HepG2 (cell line): ENCODE data around the gene MRE11. TPM values are rescaled to one million over a fixed set of nuclear protein-coding genes. Genes with fewer than 3 reads are reported as not detected.

Experiments used
- ATAC-seq: fragments of 200-7000 bp; cut with Tn5 transposase; 3 replicates; pipeline ENCODE4 v1.9.1; 2020; ENCODE audit warnings: mild to moderate bottlenecking, moderate library complexity
- BruUV-seq: library from RNA; stranded (reverse); fragments of 400-500 nt; replicated peaks from 2 replicates; lab custom pipeline; 2021; lab: Mats Ljungman, UMichigan
- CTCF ChIA-PET: fragments of 300-600 bp; formaldehyde crosslinking; extraction: SDS; loops from one replicate; lab custom pipeline; 2021; ENCODE audit warnings: low total read pairs, inconsistent platforms, low intra/inter-chr PET ratio; lab: Yijun Ruan, JAX
- POLR2A ChIA-PET: fragments of 350-600 bp; sonication (Branson Sonifier 250); formaldehyde crosslinking; loops from one replicate; lab custom pipeline; 2020; ENCODE audit warnings: antibody characterized with exemption, inconsistent platforms; lab: Yijun Ruan, JAX
- DNase-seq: peaks from one replicate; pipeline ENCODE4 v3.0.0-alpha.2; 2015; ENCODE audit warnings: low spot score
- FAIRE-seq: peaks from 3 replicates; lab custom pipeline; 2011; peaks lifted over from hg19 to GRCh38; lab: Jason Lieb, UNC
- H2AFZ ChIP-seq: one replicate; pipeline ENCODE4 v1.6.1; 2011; ENCODE audit warnings: low read length, inconsistent platforms
- H3K27ac ChIP-seq: fragments of 300-600 bp; 3 replicates; pipeline ENCODE4 v1.8.0; 2011; ENCODE audit warnings: mixed run types, mild to moderate bottlenecking, mixed read lengths, low read length, inconsistent platforms; ENCODE audit not compliant: insufficient read depth; ENCODE audit errors: extremely low read length
- H3K27me3 ChIP-seq, 2 experiments: fragments of 200-600 bp in 1 of 2; 2 replicates in 1 of 2; 3 replicates in 1 of 2; pipeline versions ENCODE4 v1.6.0 to v1.8.0; 2011; ENCODE audit warnings: low read length in 2 of 2, mild to moderate bottlenecking in 2 of 2, moderate library complexity in 2 of 2, inconsistent platforms in 1 of 2; ENCODE audit not compliant: insufficient read depth in 2 of 2, control insufficient read depth in 1 of 2
- H3K36me3 ChIP-seq, 2 experiments: fragments of 200-600 bp in 1 of 2; replicated peaks in 1 of 2; 2 replicates in 1 of 2; 3 replicates in 1 of 2; pipeline versions ENCODE4 v1.5.1 to v1.8.0; 2011; ENCODE audit warnings: low read length in 2 of 2, inconsistent platforms in 1 of 2; ENCODE audit not compliant: insufficient read depth in 2 of 2, control insufficient read depth in 1 of 2
- H3K4me1 ChIP-seq: 2 replicates; pipeline ENCODE4 v1.5.1; 2012; ENCODE audit warnings: low read length, inconsistent platforms; ENCODE audit not compliant: insufficient read depth
- H3K4me2 ChIP-seq: 2 replicates; pipeline ENCODE4 v1.6.0; 2011; ENCODE audit warnings: low read depth, low read length, inconsistent platforms
- H3K4me3 ChIP-seq, 3 experiments: fragments of 200-600 bp in 1 of 3; sonication (generic), shearing (Covaris generic) in 1 of 3; replicated peaks in 1 of 3; 2 replicates each; pipeline ENCODE4 v1.5.1; 2011 to 2016; ENCODE audit warnings: low read length in 3 of 3, inconsistent platforms in 2 of 3, low read depth in 2 of 3, mild to moderate bottlenecking in 2 of 3, control low read depth in 1 of 3, mixed read lengths in 1 of 3; ENCODE audit not compliant: insufficient read depth in 1 of 3
- H3K79me2 ChIP-seq: one replicate; pipeline ENCODE4 v1.6.1; 2011; ENCODE audit warnings: low read length, inconsistent platforms; ENCODE audit not compliant: insufficient read depth
- H3K9ac ChIP-seq: 2 replicates; pipeline ENCODE4 v1.6.0; 2011; ENCODE audit warnings: mild to moderate bottlenecking, low read depth, low read length, inconsistent platforms; ENCODE audit not compliant: insufficient read depth
- H3K9me3 ChIP-seq: 2 replicates; pipeline ENCODE4 v1.5.1; 2012; ENCODE audit warnings: mild to moderate bottlenecking, low read length
- H4K20me1 ChIP-seq: 2 replicates; pipeline ENCODE4 v1.6.0; 2011; ENCODE audit warnings: inconsistent platforms, mild to moderate bottlenecking, low read length, moderate library complexity; ENCODE audit not compliant: insufficient read depth
- ATF5 ChIP-seq: sonication (generic); formaldehyde crosslinking; IDR thresholded peaks from 2 replicates; pipeline ENCODE4 v1.4.0; 2020; ENCODE audit warnings: mild to moderate bottlenecking, low read depth, missing genetic modification reagents
- DRAP1 ChIP-seq: IDR thresholded peaks from 2 replicates; pipeline ENCODE4 v1.6.1; 2016; ENCODE audit warnings: missing genetic modification reagents, missing compliant biosample characterization
- GABPB1 ChIP-seq: IDR thresholded peaks from 2 replicates; pipeline ENCODE4 v1.6.1; 2016; ENCODE audit warnings: mild to moderate bottlenecking, missing genetic modification reagents, moderate library complexity, missing compliant biosample characterization
- IRX3 ChIP-seq: sonication (generic); formaldehyde crosslinking; IDR thresholded peaks from 2 replicates; pipeline ENCODE4 v1.8.1; 2023; ENCODE audit warnings: mild to moderate bottlenecking, low read depth, missing genetic modification reagents, borderline replicate concordance
- NRL ChIP-seq: sonication (generic); formaldehyde crosslinking; IDR thresholded peaks from 2 replicates; pipeline ENCODE4 v1.5.0; 2020; ENCODE audit warnings: missing genetic modification reagents, mild to moderate bottlenecking, moderate library complexity, borderline replicate concordance
- ONECUT2 ChIP-seq: sonication (generic); formaldehyde crosslinking; IDR thresholded peaks from 2 replicates; pipeline ENCODE4 v1.4.0; 2020; ENCODE audit warnings: missing genetic modification reagents
- SCMH1 ChIP-seq: sonication (generic); formaldehyde crosslinking; IDR thresholded peaks from 2 replicates; pipeline ENCODE4 v1.9.0; 2021; ENCODE audit warnings: missing genetic modification reagents, mild to moderate bottlenecking, borderline replicate concordance
- SETDB1 ChIP-seq: sonication (generic); formaldehyde crosslinking; IDR thresholded peaks from 2 replicates; pipeline ENCODE4 v1.5.1; 2020; ENCODE audit warnings: missing genetic modification reagents, mild to moderate bottlenecking, borderline replicate concordance
- STAG1 ChIP-seq: sonication (generic); formaldehyde crosslinking; IDR thresholded peaks from 2 replicates; pipeline ENCODE4 v1.4.0; 2020; ENCODE audit warnings: missing genetic modification reagents
- ZMYM4 ChIP-seq: sonication (generic); formaldehyde crosslinking; IDR thresholded peaks from 2 replicates; pipeline ENCODE4 v1.8.1; 2023; ENCODE audit warnings: mild to moderate bottlenecking, missing genetic modification reagents
- ZNF17 ChIP-seq: sonication (generic); formaldehyde crosslinking; IDR thresholded peaks from 2 replicates; pipeline ENCODE4 v1.5.0; 2020; ENCODE audit warnings: mild to moderate bottlenecking, missing genetic modification reagents
- ZNF20 ChIP-seq: sonication (generic); formaldehyde crosslinking; IDR thresholded peaks from 2 replicates; pipeline ENCODE4 v1.4.0; 2020; ENCODE audit warnings: mild to moderate bottlenecking, moderate library complexity, missing genetic modification reagents
- ZNF224 ChIP-seq: sonication (generic); formaldehyde crosslinking; IDR thresholded peaks from 2 replicates; pipeline ENCODE4 v1.5.0; 2020; ENCODE audit warnings: mild to moderate bottlenecking, missing genetic modification reagents
- ZNF382 ChIP-seq: sonication (generic); formaldehyde crosslinking; IDR thresholded peaks from 2 replicates; pipeline ENCODE4 v1.5.0; 2020; ENCODE audit warnings: missing genetic modification reagents, mild to moderate bottlenecking, borderline replicate concordance
- ZNF580 ChIP-seq: IDR thresholded peaks from 2 replicates; pipeline ENCODE4 v1.6.1; 2016; ENCODE audit warnings: low read depth, borderline replicate concordance
- ZNF691 ChIP-seq: sonication (generic); formaldehyde crosslinking; IDR thresholded peaks from 2 replicates; pipeline ENCODE4 v1.4.0; 2020; ENCODE audit warnings: missing genetic modification reagents, low read depth, mild to moderate bottlenecking, borderline replicate concordance
- ZNF772 ChIP-seq: sonication (generic); formaldehyde crosslinking; IDR thresholded peaks from 2 replicates; pipeline ENCODE4 v1.5.0; 2020; ENCODE audit warnings: mild to moderate bottlenecking, missing genetic modification reagents
- ZSCAN25 ChIP-seq: sonication (generic); formaldehyde crosslinking; IDR thresholded peaks from 2 replicates; pipeline ENCODE4 v1.8.0; 2022; ENCODE audit warnings: mild to moderate bottlenecking, missing genetic modification reagents
- WGBS: methylation state at CpG from one replicate; pipeline ENCODE4 v1.1.6; 2017; ENCODE audit warnings: low lambda C conversion rate; 5-methylcytosine and 5-hydroxymethylcytosine counted together
- in situ Hi-C: cut with HindIII; loops from 2 replicates; pipeline ENCODE4 v1.10.0; 2017; ENCODE audit warnings: low pct_unique_long_range_greater_than_20kb; ENCODE audit not compliant: extremely low pct_ligation_motif_present
- intact Hi-C: fragments of 100-400 bp; cut with micrococcal nuclease; formaldehyde crosslinking; loops from one replicate; pipeline ENCODE4 v1.10.0; 2022; ENCODE audit not compliant: unreplicated experiment
- polyA plus RNA-seq, 8 experiments: library from polyadenylated mRNA; depleted of rRNA in 3 of 8; stranded (reverse) in 7 of 8; unstranded in 1 of 8; fragments of >200 nt; fragmentation: Illumina TruSeq in 4 of 8; extraction: Trizol in 4 of 8; gene quantifications; 2 replicates each; pipeline versions ENCODE4 v1.2.1 to v1.2.3, GENCODE V29; 2011 to 2016; ENCODE audit warnings: low read depth in 4 of 8, missing spikeins in 1 of 8, mixed read lengths in 1 of 8; ENCODE audit not compliant: insufficient read depth in 1 of 8
- total RNA-seq, 5 experiments: library from RNA; depleted of rRNA; stranded (reverse); fragments of >200 nt; fragmentation: Illumina TruSeq; extraction: Trizol; gene quantifications; 2 replicates each; pipeline ENCODE4 v1.2.3, GENCODE V29; 2016; ENCODE audit warnings: low read depth in 1 of 5

Gene MRE11
- total and polyA plus RNA-seq, 2 of the 13 experiments (the other 11 are each of a cell fraction or from before 2014, with no cell fraction given): 7.2 to 37.3 TPM

- ChIA-PET CTCF (no interaction called here), POLR2A (no interaction called here)
- WGBS: 28% methylated on average over 5 of the region's 5 CpGs
- intact Hi-C loops (no loop called here), in situ Hi-C loops (no loop called here)
- ATAC-seq (no peak), FAIRE-seq (no peak), DNase-seq (no peak)
- Histone ChIP-seq H3K9ac (no peak overlapping the region), H2AFZ (no peak overlapping the region), H3K4me1 (no peaks in the 10 kb centered on the region), H3K9me3 (no peaks in the 10 kb centered on the region), H3K79me2 (no peaks in the 10 kb centered on the region), H3K4me3 (no peak overlapping the region), H3K27ac (no peak overlapping the region), H3K36me3 (no peaks in the 10 kb centered on the region), H4K20me1 (no peaks in the 10 kb centered on the region)
- no TSS peak for BruUV-seq
- no peak for TF ChIP-seq SCMH1 (CRISPR knock-in tag)
- no peak for TF ChIP-seq IRX3
- TF ChIP-seq ZNF17 (CRISPR knock-in tag): no peak
- no peak for TF ChIP-seq ONECUT2 (CRISPR knock-in tag)
- TF ChIP-seq SETDB1 (CRISPR knock-in tag): no peak
- no peak for TF ChIP-seq ZNF224 (CRISPR knock-in tag)
- TF ChIP-seq GABPB1 (CRISPR knock-in tag): no peak
- TF ChIP-seq DRAP1 (CRISPR knock-in tag): no peak
- TF ChIP-seq ZSCAN25 (CRISPR knock-in tag): no peak
- TF ChIP-seq ZMYM4 (CRISPR knock-in tag): no peak
- TF ChIP-seq ZNF382 (CRISPR knock-in tag): no peak
- no peak for TF ChIP-seq ATF5 (CRISPR knock-in tag)
- no peak for TF ChIP-seq ZNF691 (CRISPR knock-in tag)
- no peak for TF ChIP-seq STAG1 (CRISPR knock-in tag)
- TF ChIP-seq ZNF20 (CRISPR knock-in tag): no peak
- TF ChIP-seq NRL (CRISPR knock-in tag): no peak
- no peak for TF ChIP-seq ZNF772 (CRISPR knock-in tag)
- TF ChIP-seq ZNF580 (CRISPR knock-in tag): no peak
- TF ChIP-seq, all 625 proteins: peak for 0
- H3K27me3 ChIP-seq: no peaks in the 10 kb centered on the region
- no peak overlapping the region for H3K4me2 ChIP-seq
Measured at GRCh38 chr11:94525546-94526324, 32.1 kb upstream of the MRE11 start.
